Uterus (tissue), 2 donors: ENCODE data around the gene TOMM5.

Source experiments
- POLR2A ChIP-seq, 2 donors: fragments of 450-650 bp; IDR thresholded peaks; one replicate each; pipeline ENCODE4 v1.6.1; 2016; ENCODE audit warnings: antibody characterized with exemption in 2 of 2, mild to moderate bottlenecking in 1 of 2, moderate library complexity in 1 of 2
- TF ChIP-seq, protein P1 (sequence below), 4 experiments: fragments of 200-600 bp in 2 of 4; fragments of 450-650 bp in 2 of 4; sonication (generic) in 2 of 4; IDR thresholded peaks; one replicate each; pipeline ENCODE4 v1.5.1; 2016 to 2019; ENCODE audit warnings: antibody characterized with exemption in 4 of 4, mild to moderate bottlenecking in 2 of 4, moderate library complexity in 1 of 4

DNA sequence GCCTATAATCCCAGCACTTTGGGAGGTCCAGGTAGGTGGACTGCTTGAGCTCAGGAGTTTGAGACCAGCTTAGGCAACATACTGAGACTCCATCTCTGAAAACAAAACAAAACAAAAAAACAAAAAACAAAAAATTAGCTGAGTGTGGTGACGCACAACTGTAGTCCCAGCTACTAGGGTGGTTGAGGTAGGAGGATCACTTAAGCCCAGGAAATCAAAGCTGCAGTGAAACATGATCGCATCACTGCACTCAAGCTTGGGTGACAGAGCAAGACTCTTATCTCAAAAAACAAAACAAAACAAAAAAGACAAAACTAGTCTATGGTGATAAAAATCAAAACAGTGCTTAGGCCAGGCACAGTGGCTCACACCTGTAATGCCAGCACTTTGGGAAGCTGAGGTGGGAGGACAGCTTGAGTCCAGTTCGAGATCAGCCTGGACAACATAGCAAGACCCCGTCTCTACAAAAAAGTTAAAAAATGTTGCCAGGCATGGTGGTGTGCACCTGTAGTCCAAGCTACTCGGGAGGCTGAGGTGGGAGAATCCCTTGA lies 45.0 kb downstream of the TOMM5 start:
- TF ChIP-seq, protein P1, sequence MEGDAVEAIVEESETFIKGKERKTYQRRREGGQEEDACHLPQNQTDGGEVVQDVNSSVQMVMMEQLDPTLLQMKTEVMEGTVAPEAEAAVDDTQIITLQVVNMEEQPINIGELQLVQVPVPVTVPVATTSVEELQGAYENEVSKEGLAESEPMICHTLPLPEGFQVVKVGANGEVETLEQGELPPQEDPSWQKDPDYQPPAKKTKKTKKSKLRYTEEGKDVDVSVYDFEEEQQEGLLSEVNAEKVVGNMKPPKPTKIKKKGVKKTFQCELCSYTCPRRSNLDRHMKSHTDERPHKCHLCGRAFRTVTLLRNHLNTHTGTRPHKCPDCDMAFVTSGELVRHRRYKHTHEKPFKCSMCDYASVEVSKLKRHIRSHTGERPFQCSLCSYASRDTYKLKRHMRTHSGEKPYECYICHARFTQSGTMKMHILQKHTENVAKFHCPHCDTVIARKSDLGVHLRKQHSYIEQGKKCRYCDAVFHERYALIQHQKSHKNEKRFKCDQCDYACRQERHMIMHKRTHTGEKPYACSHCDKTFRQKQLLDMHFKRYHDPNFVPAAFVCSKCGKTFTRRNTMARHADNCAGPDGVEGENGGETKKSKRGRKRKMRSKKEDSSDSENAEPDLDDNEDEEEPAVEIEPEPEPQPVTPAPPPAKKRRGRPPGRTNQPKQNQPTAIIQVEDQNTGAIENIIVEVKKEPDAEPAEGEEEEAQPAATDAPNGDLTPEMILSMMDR (IDR thresholded peaks at IDR 0.05) = no peak
- TF ChIP-seq POLR2A (IDR thresholded peaks at IDR 0.05) = no peak
